Suppressor macrophage treated with lipopolysaccharide for 4 hours (primary cell): ENCODE measurements around the gene PHB1.

Experiments
- DNase-seq: peaks from one replicate; pipeline ENCODE4 v3.0.0-alpha.2; 2020

Gene PHB1

GRCh38 chr17:49403514-49404289, 11.0 kb downstream of the PHB1 start:
- no peak for DNase-seq

- no peak for DNase-seq
Measured at GRCh38 chr17:49402706-49403105, 12.0 kb downstream of the PHB1 start.

- no peak for DNase-seq
Measured at GRCh38 chr17:49401971-49402611, 12.6 kb downstream of the PHB1 start.

- DNase-seq, result no peak
Measured at GRCh38 chr17:49399995-49400394, 14.7 kb downstream of the PHB1 start.

- no peak for DNase-seq
Measured at GRCh38 chr17:49397586-49397985, 17.1 kb downstream of the PHB1 start.

GRCh38 chr17:49393491-49394255, 21.0 kb downstream of the PHB1 start:
- peak; percentile 66 for DNase-seq

- DNase-seq, result peak; percentile 72
Measured at GRCh38 chr17:49390548-49391324, 23.9 kb downstream of the PHB1 start.

- peak; percentile 35 for DNase-seq
Measured at GRCh38 chr17:49389514-49390347, 25.0 kb downstream of the PHB1 start.

GRCh38 chr17:49388692-49389513, 25.8 kb downstream of the PHB1 start:
- DNase-seq, result no peak

GRCh38 chr17:49388290-49388640, 26.4 kb downstream of the PHB1 start:
- no peak for DNase-seq

GRCh38 chr17:49387498-49388289, 27.0 kb downstream of the PHB1 start:
- DNase-seq, result no peak

- DNase-seq, result no peak
Measured at GRCh38 chr17:49386373-49386772, 28.3 kb downstream of the PHB1 start.

- no peak for DNase-seq
Measured at GRCh38 chr17:49384951-49385350, 29.7 kb downstream of the PHB1 start.

- DNase-seq, result no peak
Measured at GRCh38 chr17:49383060-49383459, 31.6 kb downstream of the PHB1 start.

- DNase-seq, result no peak
Measured at GRCh38 chr17:49382556-49382955, 32.1 kb downstream of the PHB1 start.

GRCh38 chr17:49381793-49382192, 32.9 kb downstream of the PHB1 start:
- no peak for DNase-seq

GRCh38 chr17:49381033-49381432, 33.6 kb downstream of the PHB1 start:
- DNase-seq, result no peak

GRCh38 chr17:49379926-49380325, 34.8 kb downstream of the PHB1 start:
- no peak for DNase-seq

- no peak for DNase-seq
Measured at GRCh38 chr17:49378311-49378710, 36.4 kb downstream of the PHB1 start.

- no peak for DNase-seq
Measured at GRCh38 chr17:49375544-49375943, 39.1 kb downstream of the PHB1 start.
